ENCODE measurements around the gene CPT1C. TPM values are rescaled to one million over a fixed set of nuclear protein-coding genes. Genes with fewer than 3 reads are reported as not detected.

Gene CPT1C
- total RNA-seq, 1 donor from 2014 or later = 51.7 TPM

DNA sequence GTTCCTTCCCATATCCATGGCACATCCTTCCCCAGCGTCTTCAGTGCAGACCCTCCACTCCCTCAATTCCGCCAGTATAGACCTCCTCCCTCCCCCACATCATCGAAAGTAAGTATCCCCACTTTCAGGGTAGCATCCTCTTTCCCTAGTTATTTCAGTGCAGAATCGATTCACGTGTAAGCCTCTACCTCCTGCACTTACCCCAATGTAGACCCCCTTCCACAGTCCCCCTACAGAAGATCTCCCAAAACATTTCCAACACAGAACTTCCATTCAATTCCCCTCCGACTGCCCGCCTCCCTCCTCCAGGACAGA, 25.9 kb upstream of the CPT1C start:
- Histone ChIP-seq H3K9ac (peak overlapping the region; percentile 23), H3K27me3 (no peaks in the 10 kb centered on the region), H3K4me1 (peaks cover 11% of the 10 kb centered on the region), H3K4me2 (peak overlapping the region; percentile 93), H2AFZ (replicated peaks) (no peak overlapping the region), H3K27ac (no peak overlapping the region), H3K9me3 (ENCODE audit: low read depth) (no peaks in the 10 kb centered on the region), H3K4me3 (peak overlapping the region; percentile 85), H3K79me2 (ENCODE audit: low read depth) (peaks cover 39% of the 10 kb centered on the region), H4K20me1 (ENCODE audit: low read depth) (peaks cover 19% of the 10 kb centered on the region), H3F3A (ENCODE audit: low read depth) (peaks cover 31% of the 10 kb centered on the region), H3K36me3 (peaks cover 4% of the 10 kb centered on the region)
- H3K4me3 Mint-ChIP-seq = peak overlapping the region; percentile 98
- no peaks in the 10 kb centered on the region for H3K9me3 Mint-ChIP-seq
- peaks cover 14% of the 10 kb centered on the region for H3K36me3 Mint-ChIP-seq
- peak overlapping the region; percentile 28 for H3K27ac Mint-ChIP-seq
- peaks cover 5% of the 10 kb centered on the region for H3K27me3 Mint-ChIP-seq (ENCODE audit: insufficient read depth, low read depth)
- peaks cover 20% of the 10 kb centered on the region for H3K4me1 Mint-ChIP-seq
- no peak for DNase-seq (ENCODE audit: low spot score)
- TF ChIP-seq EZH2phosphoT487 (IDR thresholded peaks at IDR 0.05) = no peak
- no peak for TF ChIP-seq EZH2 (IDR thresholded peaks at IDR 0.05)
- TF ChIP-seq CTCF (IDR thresholded peaks at IDR 0.05) = no peak

DNA sequence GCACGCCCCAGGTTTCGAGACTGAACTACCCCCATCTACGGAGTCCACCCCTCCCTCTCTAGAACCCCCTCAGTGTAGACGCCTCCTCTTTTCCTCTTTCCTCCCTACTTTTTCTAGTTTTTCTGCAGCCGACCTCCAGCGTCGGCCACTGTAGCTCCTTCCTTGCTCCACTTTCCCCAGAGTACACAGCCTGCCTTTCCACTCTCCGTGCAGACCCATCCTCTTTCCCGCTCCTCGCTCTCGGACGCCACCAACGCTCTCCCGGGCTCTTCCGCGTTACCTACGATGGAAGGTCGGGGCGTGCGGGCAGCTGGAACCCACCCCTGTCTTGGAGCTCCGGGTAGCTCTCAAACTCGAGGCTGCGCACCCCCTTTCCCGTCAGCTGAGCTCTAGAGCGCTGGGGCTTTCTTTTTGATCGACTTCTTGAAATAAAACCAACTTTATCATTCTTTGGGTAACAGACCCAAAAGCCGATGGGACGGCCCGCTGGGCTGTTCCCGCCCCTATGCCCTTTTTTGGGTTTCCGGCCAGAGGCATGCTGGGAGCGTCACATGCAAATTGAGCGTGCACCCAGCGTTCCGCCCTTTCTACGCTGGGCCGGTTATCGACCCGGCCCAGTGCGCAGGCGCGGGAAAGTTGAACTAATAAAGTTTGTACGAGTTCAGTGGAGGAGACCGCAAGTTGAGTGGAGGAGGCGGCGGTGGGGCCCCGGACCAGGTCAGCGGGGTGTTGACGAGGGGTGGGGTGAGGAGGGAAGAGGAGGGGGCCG, 25.4 kb upstream of the CPT1C start, which contains the start of the genes BCL2L12 and IRF3:
BCL2L12 (plus strand) TSS at position 583 of the 769 bp plus-strand sequence. CDS start 760 bp downstream, outside the sequence.
IRF3 (minus strand) TSS at position 507 of the 769 bp plus-strand sequence. CDS start 1,019 bp downstream, outside the sequence.
- Histone ChIP-seq H4K20me1 (ENCODE audit: low read depth) (peaks cover 19% of the 10 kb centered on the region), H2AFZ (replicated peaks) (peak within 1 kb of the TSS; percentile 88), H3K79me2 (ENCODE audit: low read depth) (peaks cover 39% of the 10 kb centered on the region), H3K4me2 (peak within 1 kb of the TSS; percentile 93), H3K9ac (peak within 1 kb of the TSS; percentile 86), H3K9me3 (ENCODE audit: low read depth) (no peaks in the 10 kb centered on the region), H3K4me1 (peaks cover 11% of the 10 kb centered on the region), H3K27ac (no peak within 1 kb of the TSS), H3F3A (ENCODE audit: low read depth) (peaks cover 26% of the 10 kb centered on the region), H3K4me3 (peak within 1 kb of the TSS; percentile 85), H3K36me3 (no peaks in the 10 kb centered on the region), H3K27me3 (no peaks in the 10 kb centered on the region)
- peak; percentile 99 for DNase-seq (ENCODE audit: low spot score)
- Mint-ChIP-seq H3K27ac (peak within 1 kb of the TSS; percentile 98), H3K36me3 (peaks cover 9% of the 10 kb centered on the region), H3K4me3 (peak within 1 kb of the TSS; percentile 98), H3K27me3 (ENCODE audit: insufficient read depth, low read depth) (peaks cover 5% of the 10 kb centered on the region), H3K4me1 (peaks cover 20% of the 10 kb centered on the region), H3K9me3 (no peaks in the 10 kb centered on the region)
- TF ChIP-seq EZH2phosphoT487 (IDR thresholded peaks at IDR 0.05) (no peak), EZH2 (IDR thresholded peaks at IDR 0.05) (no peak), CTCF (IDR thresholded peaks at IDR 0.05) (no peak)

DNA sequence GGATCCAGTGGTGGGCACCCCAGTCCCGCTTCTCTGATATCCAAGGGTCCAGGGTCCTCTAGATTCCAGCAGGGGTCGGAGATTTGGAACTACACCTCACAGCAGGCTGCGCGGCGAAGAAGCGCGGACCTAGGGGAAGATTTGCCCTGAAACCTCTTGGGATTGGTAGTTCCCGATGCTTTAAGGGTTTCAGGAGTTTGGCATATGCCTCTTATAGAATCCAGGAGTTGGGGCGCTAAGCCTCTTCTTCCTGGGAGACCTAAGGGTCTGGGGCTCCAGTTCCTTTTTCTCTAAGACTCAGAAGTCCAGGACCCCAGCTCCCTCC, 24.8 kb upstream of the CPT1C start:
- Histone ChIP-seq H2AFZ (replicated peaks) (peak overlapping the region; percentile 88), H3K79me2 (ENCODE audit: low read depth) (peaks cover 39% of the 10 kb centered on the region), H3K9me3 (ENCODE audit: low read depth) (no peaks in the 10 kb centered on the region), H3K36me3 (no peaks in the 10 kb centered on the region), H4K20me1 (ENCODE audit: low read depth) (peaks cover 19% of the 10 kb centered on the region), H3F3A (ENCODE audit: low read depth) (peaks cover 28% of the 10 kb centered on the region), H3K4me1 (peaks cover 11% of the 10 kb centered on the region), H3K27ac (no peak overlapping the region), H3K4me2 (peak overlapping the region; percentile 93), H3K9ac (peak overlapping the region; percentile 86), H3K4me3 (peak overlapping the region; percentile 85), H3K27me3 (no peaks in the 10 kb centered on the region)
- H3K4me1 Mint-ChIP-seq = peaks cover 20% of the 10 kb centered on the region
- no peaks in the 10 kb centered on the region for H3K9me3 Mint-ChIP-seq
- H3K4me3 Mint-ChIP-seq = peak overlapping the region; percentile 98
- TF ChIP-seq EZH2phosphoT487 (IDR thresholded peaks at IDR 0.05) (no peak), CTCF (IDR thresholded peaks at IDR 0.05) (peak; percentile 33), EZH2 (IDR thresholded peaks at IDR 0.05) (no peak)
- H3K27me3 Mint-ChIP-seq (ENCODE audit: insufficient read depth, low read depth) = peaks cover 5% of the 10 kb centered on the region
- DNase-seq (ENCODE audit: low spot score) = no peak
- peak overlapping the region; percentile 98 for H3K27ac Mint-ChIP-seq
- H3K36me3 Mint-ChIP-seq = peaks cover 9% of the 10 kb centered on the region
